ENCODE results near the gene CD2AP.

DNA sequence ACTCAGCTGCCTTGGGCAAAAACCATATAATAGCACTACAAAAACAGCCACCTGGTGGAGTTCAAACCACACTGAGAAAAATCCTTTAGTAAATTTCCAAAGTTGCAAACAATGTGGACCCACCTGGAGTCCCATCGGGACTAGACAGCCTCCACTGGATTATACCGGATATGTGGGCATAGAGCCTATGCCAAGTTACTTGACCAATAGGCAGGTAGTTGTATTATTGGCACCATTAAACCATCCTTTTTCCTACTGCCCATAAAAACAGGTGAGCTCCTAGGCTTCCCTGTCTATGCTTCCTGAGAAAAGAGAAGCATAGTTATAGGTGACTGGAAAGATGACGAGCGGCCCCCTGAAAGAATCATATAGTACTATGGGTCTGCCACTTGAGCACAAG lies 169.1 kb downstream of the CD2AP start:
- TF ChIP-seq, protein P1, sequence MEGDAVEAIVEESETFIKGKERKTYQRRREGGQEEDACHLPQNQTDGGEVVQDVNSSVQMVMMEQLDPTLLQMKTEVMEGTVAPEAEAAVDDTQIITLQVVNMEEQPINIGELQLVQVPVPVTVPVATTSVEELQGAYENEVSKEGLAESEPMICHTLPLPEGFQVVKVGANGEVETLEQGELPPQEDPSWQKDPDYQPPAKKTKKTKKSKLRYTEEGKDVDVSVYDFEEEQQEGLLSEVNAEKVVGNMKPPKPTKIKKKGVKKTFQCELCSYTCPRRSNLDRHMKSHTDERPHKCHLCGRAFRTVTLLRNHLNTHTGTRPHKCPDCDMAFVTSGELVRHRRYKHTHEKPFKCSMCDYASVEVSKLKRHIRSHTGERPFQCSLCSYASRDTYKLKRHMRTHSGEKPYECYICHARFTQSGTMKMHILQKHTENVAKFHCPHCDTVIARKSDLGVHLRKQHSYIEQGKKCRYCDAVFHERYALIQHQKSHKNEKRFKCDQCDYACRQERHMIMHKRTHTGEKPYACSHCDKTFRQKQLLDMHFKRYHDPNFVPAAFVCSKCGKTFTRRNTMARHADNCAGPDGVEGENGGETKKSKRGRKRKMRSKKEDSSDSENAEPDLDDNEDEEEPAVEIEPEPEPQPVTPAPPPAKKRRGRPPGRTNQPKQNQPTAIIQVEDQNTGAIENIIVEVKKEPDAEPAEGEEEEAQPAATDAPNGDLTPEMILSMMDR (IDR thresholded peaks at IDR 0.05), result no peak
- no peak for TF ChIP-seq POLR2A (IDR thresholded peaks at IDR 0.05)
